ENCODE measurements around the gene OR52E8.

The OR52E8 gene

DNA sequence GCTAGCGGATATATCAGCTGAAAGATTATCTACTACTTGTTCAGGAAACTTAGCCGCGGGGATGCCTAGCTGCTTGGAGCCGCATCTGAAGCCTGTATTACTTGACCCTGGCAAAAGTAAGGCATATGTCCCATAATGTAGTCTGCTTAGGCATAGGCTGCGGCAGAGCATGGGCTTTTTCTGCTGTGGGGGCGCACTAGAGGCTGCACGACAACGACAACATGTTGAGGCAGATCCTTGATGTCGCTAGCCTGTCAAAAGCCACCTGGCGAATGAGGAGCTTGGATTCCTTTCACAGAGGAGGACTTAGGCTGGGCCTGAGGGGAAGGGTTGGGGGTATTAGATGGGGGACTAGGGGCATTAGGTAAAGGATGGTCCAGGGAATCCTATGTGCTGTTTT lies 49.9 kb downstream of the OR52E8 start:
- no peak for DNase-seq (ENCODE audit: low read depth)

Data from stimulated activated CD8-positive, alpha-beta memory T cell treated with anti-CD3 and anti-CD28 coated beads, Interleukin-4, amount 100 ng/mL, for 24 hours (primary cell).